Loucy (cell line): ENCODE data around the gene DGKI.

Experiments used
- EZH2phosphoT487 ChIP-seq: fragments of 200-600 bp; IDR thresholded peaks from 2 replicates; pipeline ENCODE4 v1.6.1; 2018; ENCODE audit warnings: antibody characterized with exemption, mild to moderate bottlenecking, moderate library complexity, borderline replicate concordance
- TF ChIP-seq, protein P1 (sequence below): fragments of 200-600 bp; sonication (generic); conservative IDR thresholded peaks from 2 replicates; pipeline ENCODE4 v1.5.1; 2014; ENCODE audit warnings: mild to moderate bottlenecking, antibody characterized with exemption, low read length

DNA sequence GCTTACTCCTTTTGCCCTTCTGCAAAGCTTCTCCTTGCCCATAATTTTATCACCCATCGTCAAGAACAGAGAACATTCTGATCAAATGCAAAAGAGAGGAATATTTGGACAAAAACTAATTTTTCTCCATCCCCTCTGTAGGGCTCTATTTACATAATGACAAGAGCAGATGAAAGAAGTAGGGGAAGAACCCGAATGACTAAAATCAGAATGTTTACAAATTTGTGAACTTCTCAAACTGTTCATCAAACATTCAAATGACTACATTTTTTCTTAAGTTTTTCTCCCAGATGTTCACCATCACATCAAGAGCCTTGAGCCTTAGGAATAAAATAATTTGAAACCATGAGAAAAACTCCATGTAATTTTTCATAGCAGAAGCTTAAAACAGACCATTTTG, 119.4 kb downstream of the DGKI start:
- TF ChIP-seq, protein P1, sequence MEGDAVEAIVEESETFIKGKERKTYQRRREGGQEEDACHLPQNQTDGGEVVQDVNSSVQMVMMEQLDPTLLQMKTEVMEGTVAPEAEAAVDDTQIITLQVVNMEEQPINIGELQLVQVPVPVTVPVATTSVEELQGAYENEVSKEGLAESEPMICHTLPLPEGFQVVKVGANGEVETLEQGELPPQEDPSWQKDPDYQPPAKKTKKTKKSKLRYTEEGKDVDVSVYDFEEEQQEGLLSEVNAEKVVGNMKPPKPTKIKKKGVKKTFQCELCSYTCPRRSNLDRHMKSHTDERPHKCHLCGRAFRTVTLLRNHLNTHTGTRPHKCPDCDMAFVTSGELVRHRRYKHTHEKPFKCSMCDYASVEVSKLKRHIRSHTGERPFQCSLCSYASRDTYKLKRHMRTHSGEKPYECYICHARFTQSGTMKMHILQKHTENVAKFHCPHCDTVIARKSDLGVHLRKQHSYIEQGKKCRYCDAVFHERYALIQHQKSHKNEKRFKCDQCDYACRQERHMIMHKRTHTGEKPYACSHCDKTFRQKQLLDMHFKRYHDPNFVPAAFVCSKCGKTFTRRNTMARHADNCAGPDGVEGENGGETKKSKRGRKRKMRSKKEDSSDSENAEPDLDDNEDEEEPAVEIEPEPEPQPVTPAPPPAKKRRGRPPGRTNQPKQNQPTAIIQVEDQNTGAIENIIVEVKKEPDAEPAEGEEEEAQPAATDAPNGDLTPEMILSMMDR, result no peak
- no peak for TF ChIP-seq EZH2phosphoT487
